ENCODE data around the gene SIGMAR1. TPM values are rescaled to one million over a fixed set of nuclear protein-coding genes. Genes with fewer than 3 reads are reported as not detected.

The SIGMAR1 gene
- total and polyA plus RNA-seq, 12 donors, result 15.8 to 54.0 (median 23.2) TPM

- peaks cover 0 to 12% (median 0%) of the 10 kb centered on the region in 9 donors for H3K36me3 ChIP-seq
- no peaks in the 10 kb centered on the region for H3K9me3 ChIP-seq
- no peak overlapping the region for H3K4me3 ChIP-seq
- H3K27ac ChIP-seq, result no peak overlapping the region
- TF ChIP-seq, protein P1, sequence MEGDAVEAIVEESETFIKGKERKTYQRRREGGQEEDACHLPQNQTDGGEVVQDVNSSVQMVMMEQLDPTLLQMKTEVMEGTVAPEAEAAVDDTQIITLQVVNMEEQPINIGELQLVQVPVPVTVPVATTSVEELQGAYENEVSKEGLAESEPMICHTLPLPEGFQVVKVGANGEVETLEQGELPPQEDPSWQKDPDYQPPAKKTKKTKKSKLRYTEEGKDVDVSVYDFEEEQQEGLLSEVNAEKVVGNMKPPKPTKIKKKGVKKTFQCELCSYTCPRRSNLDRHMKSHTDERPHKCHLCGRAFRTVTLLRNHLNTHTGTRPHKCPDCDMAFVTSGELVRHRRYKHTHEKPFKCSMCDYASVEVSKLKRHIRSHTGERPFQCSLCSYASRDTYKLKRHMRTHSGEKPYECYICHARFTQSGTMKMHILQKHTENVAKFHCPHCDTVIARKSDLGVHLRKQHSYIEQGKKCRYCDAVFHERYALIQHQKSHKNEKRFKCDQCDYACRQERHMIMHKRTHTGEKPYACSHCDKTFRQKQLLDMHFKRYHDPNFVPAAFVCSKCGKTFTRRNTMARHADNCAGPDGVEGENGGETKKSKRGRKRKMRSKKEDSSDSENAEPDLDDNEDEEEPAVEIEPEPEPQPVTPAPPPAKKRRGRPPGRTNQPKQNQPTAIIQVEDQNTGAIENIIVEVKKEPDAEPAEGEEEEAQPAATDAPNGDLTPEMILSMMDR (IDR thresholded peaks at IDR 0.05), result no peak
- WGBS, 2 donors, result 74 to 76% methylated on average over 3 of the region's 3 CpGs
- H3K27me3 ChIP-seq, result peaks cover 0 to 14% (median 5%) of the 10 kb centered on the region in 7 donors
- DNase-seq, result no peak
- intact Hi-C loops (cut with DNase I), result loop anchor here in 5 of 10 donors (1.0 to 2.0 kb wide), 2 partner anchors 22 kb away; partner anchors contain the start of gene RPP25L (in 5 of the 5)
- H3K4me1 ChIP-seq, result peaks cover 5 to 38% (median 27%) of the 10 kb centered on the region in 9 donors
- no peak for ATAC-seq
Observed at GRCh38 chr9:34634551-34635248, 2.9 kb downstream of the SIGMAR1 start.

DNA sequence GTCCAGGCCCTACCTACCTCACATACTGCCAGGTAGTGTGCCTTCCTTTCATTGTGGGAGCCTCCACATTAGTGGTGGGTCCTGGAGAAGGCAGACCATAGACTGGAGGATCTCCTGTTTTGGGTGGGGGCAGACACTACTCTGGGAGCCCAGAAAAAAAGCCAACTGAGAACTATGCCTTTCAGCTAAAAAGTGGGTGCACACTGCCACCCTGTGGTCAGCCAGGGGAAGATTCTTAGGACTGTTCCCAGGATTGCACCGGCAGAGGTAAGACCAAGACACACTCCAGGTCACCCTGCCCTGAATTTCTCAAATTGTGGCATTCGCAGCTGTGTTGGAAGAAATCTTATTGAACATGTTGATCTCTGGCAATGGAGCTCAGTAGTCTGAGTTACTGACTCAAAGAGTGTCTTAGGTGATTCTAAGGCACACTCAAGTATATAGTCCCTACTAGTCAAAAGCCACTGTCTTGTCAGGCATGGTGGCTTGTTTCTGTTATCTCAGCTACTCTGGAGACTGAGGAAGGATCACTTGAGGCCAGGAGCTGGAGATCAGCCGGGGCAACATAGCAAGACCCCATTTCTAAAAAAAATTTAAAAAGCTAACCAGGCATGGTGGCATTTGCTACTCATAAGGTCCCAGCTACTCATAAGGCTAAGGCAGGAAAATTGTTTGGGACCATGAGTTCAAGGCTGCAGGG, 3.6 kb downstream of the SIGMAR1 start:
- peak in 5 of 8 donors; percentile 8 to 36 (median 24) for ATAC-seq
- H3K27ac ChIP-seq, result no peak overlapping the region
- H3K4me3 ChIP-seq, result no peak overlapping the region
- TF ChIP-seq, protein P1 (IDR thresholded peaks at IDR 0.05), result peak; percentile 75 to 91 (median 86)
- H3K36me3 ChIP-seq, result peaks cover 0 to 12% (median 0%) of the 10 kb centered on the region in 9 donors
- intact Hi-C loops (cut with DNase I), result loop anchor here in 7 of 10 donors (1.0 to 2.0 kb wide), 3 partner anchors 19 to 22 kb away; partner anchors contain the start of gene RPP25L (in 6 of the 7)
- peaks cover 0 to 21% (median 11%) of the 10 kb centered on the region in 7 donors for H3K27me3 ChIP-seq
- WGBS, 2 donors, result 20 to 23% methylated on average over 3 of the region's 3 CpGs
- DNase-seq, result peak; percentile 61 to 64
- H3K4me1 ChIP-seq, result peaks cover 5 to 42% (median 27%) of the 10 kb centered on the region in 9 donors
- H3K9me3 ChIP-seq, result no peaks in the 10 kb centered on the region

- TF ChIP-seq, protein P1 (IDR thresholded peaks at IDR 0.05), result no peak
- Histone ChIP-seq H3K4me1 (peaks cover 9 to 40% (median 26%) of the 10 kb centered on the region in 9 donors), H3K9me3 (no peaks in the 10 kb centered on the region), H3K36me3 (peaks cover 0 to 12% (median 0%) of the 10 kb centered on the region in 9 donors), H3K27me3 (peaks cover 0 to 29% (median 20%) of the 10 kb centered on the region in 7 donors), H3K4me3 (no peak overlapping the region), H3K27ac (no peak overlapping the region)
- intact Hi-C loops (cut with DNase I), result loop anchor here in 2 of 10 donors (2.0 kb wide), 2 partner anchors 18 to 20 kb away; partner anchors contain the start of gene RPP25L (in 1 of the 2)
- no peak for ATAC-seq
- WGBS, 2 donors, result 51 to 53% methylated on average over 5 of the region's 5 CpGs
- no peak for DNase-seq
Observed at GRCh38 chr9:34633166-34633565, 4.4 kb downstream of the SIGMAR1 start.

DNA sequence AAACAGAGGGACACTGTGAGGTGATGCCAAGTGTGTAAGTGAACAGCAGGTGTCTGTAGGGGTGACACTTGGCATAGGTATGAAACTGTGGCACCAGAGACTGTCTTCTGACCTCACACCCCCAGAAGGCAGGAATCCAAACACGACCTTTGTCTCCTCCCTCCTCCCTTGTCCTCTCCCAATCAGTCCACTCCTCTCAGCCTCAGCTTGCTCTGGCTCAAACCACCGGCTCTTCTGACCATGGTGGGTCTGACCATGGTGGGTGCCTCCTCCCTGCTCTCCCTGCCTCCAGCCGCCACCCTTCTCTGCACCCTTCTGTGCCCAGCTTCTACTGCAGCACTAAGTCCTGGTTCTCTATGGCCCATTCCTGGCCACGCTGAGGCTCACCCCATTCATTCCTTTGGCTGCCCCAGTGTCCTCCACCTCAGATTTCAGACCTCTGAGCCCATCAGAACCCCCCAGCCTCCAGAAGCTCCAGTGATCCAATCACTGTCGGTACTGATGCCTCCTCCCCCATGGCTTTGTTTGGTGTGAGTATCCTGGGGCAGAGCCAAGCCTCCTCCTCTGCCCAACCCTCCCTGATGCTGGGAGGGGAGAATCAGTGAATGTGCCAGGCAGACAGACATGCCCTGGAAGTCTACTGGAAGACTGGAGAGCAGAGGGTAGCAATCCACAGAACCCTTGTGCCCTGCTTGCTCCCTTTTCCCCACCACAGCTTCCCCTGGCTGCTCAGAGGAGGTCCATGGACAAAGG, 7.0 kb downstream of the SIGMAR1 start:
- no peak for ATAC-seq
- Histone ChIP-seq H3K4me1 (peaks cover 4 to 20% (median 8%) of the 10 kb centered on the region in 9 donors), H3K4me3 (no peak overlapping the region), H3K9me3 (no peaks in the 10 kb centered on the region), H3K27me3 (peaks cover 23 to 55% (median 45%) of the 10 kb centered on the region in 7 donors), H3K27ac (no peak overlapping the region), H3K36me3 (peaks cover 0 to 8% (median 0%) of the 10 kb centered on the region in 9 donors)
- intact Hi-C loops (cut with DNase I), result no loop called here
- TF ChIP-seq, protein P1 (IDR thresholded peaks at IDR 0.05), result no peak
- DNase-seq, result no peak
- WGBS, 2 donors, result 41 to 42% methylated on average over 5 of the region's 5 CpGs
